GM12878 (cell line): ENCODE results near the gene RORB. TPM values are rescaled to one million over a fixed set of nuclear protein-coding genes. Genes with fewer than 3 reads are reported as not detected.

Experiments used
- ATAC-seq: fragments of 200-7000 bp; cut with Tn5 transposase; 3 replicates; pipeline ENCODE4 v1.9.1; 2020; ENCODE audit warnings: mild to moderate bottlenecking, moderate library complexity
- BruUV-seq: library from RNA; stranded (reverse); fragments of 400-500 nt; replicated peaks from 2 replicates; lab custom pipeline; 2021; lab: Mats Ljungman, UMichigan
- CTCF ChIA-PET: fragments of 300-600 bp; sonication (Branson Sonifier 250); formaldehyde crosslinking; extraction: SDS; loops from one replicate; lab custom pipeline; 2021; ENCODE audit warnings: inconsistent platforms; lab: Yijun Ruan, JAX
- POLR2A ChIA-PET: fragments of 350-600 bp; formaldehyde crosslinking; extraction: SDS; loops from one replicate; lab custom pipeline; 2021; ENCODE audit warnings: inconsistent platforms; lab: Charles Lee
- RAD21 ChIA-PET: fragments of 300-600 bp; sonication (Branson Sonifier 250); formaldehyde crosslinking; loops from one replicate; lab custom pipeline; 2023; ENCODE audit warnings: antibody characterized with exemption; ENCODE audit not compliant: unreplicated experiment; lab: Charles Lee
- SMC1A ChIA-PET: fragments of 300-600 bp; sonication (Branson Sonifier 250); formaldehyde crosslinking; loops from one replicate; lab custom pipeline; 2023; ENCODE audit not compliant: unreplicated experiment, uncharacterized antibody; lab: Charles Lee
- DNase-seq: peaks from one replicate; pipeline ENCODE4 v3.0.0-alpha.2; 2011; ENCODE audit warnings: low read depth, low spot score
- FAIRE-seq: peaks from 3 replicates; lab custom pipeline; 2011; peaks lifted over from hg19 to GRCh38; lab: Jason Lieb, UNC
- H2AFZ ChIP-seq: 2 replicates; pipeline ENCODE4 v1.6.0; 2011; ENCODE audit warnings: low read depth, low read length, control low read depth; ENCODE audit not compliant: control insufficient read depth
- H3K27ac ChIP-seq: 2 replicates; pipeline ENCODE4 v1.5.1; 2011; ENCODE audit warnings: control low read depth; ENCODE audit not compliant: control insufficient read depth, insufficient read depth
- H3K27me3 ChIP-seq, 2 experiments: replicated peaks in 1 of 2; 2 replicates each; pipeline versions ENCODE4 v1.6.0 to v1.6.1; 2011; ENCODE audit warnings: low read length in 1 of 2; ENCODE audit not compliant: control insufficient read depth in 2 of 2, insufficient read depth in 2 of 2
- H3K36me3 ChIP-seq, 2 experiments: 2 replicates each; pipeline ENCODE4 v1.5.1; 2011; ENCODE audit warnings: low read length in 1 of 2; ENCODE audit not compliant: control insufficient read depth in 2 of 2, insufficient read depth in 2 of 2
- H3K4me1 ChIP-seq: 2 replicates; pipeline ENCODE4 v1.6.1; 2011; ENCODE audit warnings: mild to moderate bottlenecking, low read length, moderate library complexity, mixed read lengths; ENCODE audit not compliant: control insufficient read depth, insufficient read depth
- H3K4me2 ChIP-seq: 2 replicates; pipeline ENCODE4 v1.6.0; 2011; ENCODE audit warnings: control low read depth; ENCODE audit not compliant: control insufficient read depth, insufficient read depth
- H3K4me3 ChIP-seq: fragments of 200-600 bp; sonication (generic); 2 replicates; pipeline ENCODE4 v1.5.1; 2016
- H3K79me2 ChIP-seq: 2 replicates; pipeline ENCODE4 v1.6.0; 2011; ENCODE audit warnings: low read length; ENCODE audit not compliant: control insufficient read depth, insufficient read depth
- H3K9ac ChIP-seq: 2 replicates; pipeline ENCODE4 v1.8.0; 2011; ENCODE audit warnings: low read length, control low read depth, mixed read lengths; ENCODE audit not compliant: control insufficient read depth, insufficient read depth
- H3K9me3 ChIP-seq: replicated peaks from 3 replicates; pipeline ENCODE4 v1.5.1; 2011; ENCODE audit warnings: mild to moderate bottlenecking, low read length; ENCODE audit not compliant: control insufficient read depth, insufficient read depth
- H4K20me1 ChIP-seq: 2 replicates; pipeline ENCODE4 v1.6.0; 2011; ENCODE audit not compliant: control insufficient read depth, insufficient read depth
- CBX5 ChIP-seq: sonication (generic); IDR thresholded peaks from 2 replicates; pipeline ENCODE4 v1.6.1; 2016; ENCODE audit warnings: low read depth, moderate library complexity, mild to moderate bottlenecking, inconsistent platforms
- POLR2A ChIP-seq: IDR thresholded peaks from 2 replicates; pipeline ENCODE4 v1.6.1; 2011; ENCODE audit warnings: low read depth, mild to moderate bottlenecking, low read length
- RELA ChIP-seq: fragments of 450-650 bp; IDR thresholded peaks from 2 replicates; pipeline ENCODE4 v1.8.0; 2014; ENCODE audit warnings: borderline replicate concordance; ENCODE audit not compliant: partially characterized antibody
- RUNX3 ChIP-seq: IDR thresholded peaks from 2 replicates; pipeline ENCODE4 v1.6.1; 2012; ENCODE audit warnings: low read length, inconsistent platforms
- YBX1 ChIP-seq: fragments of 450-650 bp; IDR thresholded peaks from 2 replicates; pipeline ENCODE4 v1.6.1; 2016; ENCODE audit warnings: antibody characterized with exemption
- WGBS: methylation state at CpG from one replicate; pipeline ENCODE4 v1.1.6; 2016; ENCODE audit warnings: low lambda C conversion rate; ENCODE audit not compliant: insufficient replicate concordance, insufficient coverage; ENCODE audit errors: missing lambda C conversion rate; 5-methylcytosine and 5-hydroxymethylcytosine counted together
- in situ Hi-C: fragments of 300-500 bp; cut with MboI; formaldehyde crosslinking; loops from 9 replicates; pipeline ENCODE4 v1.14.3; 2018; ENCODE audit warnings: mixed read lengths
- intact Hi-C: fragments of 100-400 bp; cut with micrococcal nuclease; formaldehyde crosslinking; loops from one replicate; pipeline ENCODE4 v1.14.2; 2022; ENCODE audit not compliant: unreplicated experiment
- polyA plus RNA-seq, 11 experiments: library from polyadenylated mRNA; depleted of rRNA in 4 of 11; unstranded in 6 of 11; stranded (reverse) in 5 of 11; fragments of >200 nt; fragmentation: Nextera tagmentation in 4 of 11; fragmentation: Illumina TruSeq in 1 of 11; extraction: Ambion mirVana in 4 of 11; extraction: Trizol in 1 of 11; gene quantifications; 1 replicate in 1 of 11; 2 replicates in 10 of 11; pipeline versions ENCODE4 v1.2.1 to v1.2.3, GENCODE V29; 2011 to 2016; ENCODE audit warnings: inconsistent platforms in 2 of 11, missing spikeins in 2 of 11, low read depth in 1 of 11
- total RNA-seq, 4 experiments: library from RNA; depleted of rRNA in 3 of 4; stranded (reverse); fragments of >200 nt in 3 of 4; fragmentation: Illumina TruSeq in 1 of 4; extraction: Trizol in 1 of 4; gene quantifications; 2 replicates each; pipeline versions ENCODE4 v1.2.1 to v1.2.3, GENCODE V29; 2013 to 2021
- TF ChIP-seq, protein P1 (sequence below): fragments of 150-350 bp; IDR thresholded peaks from 2 replicates; pipeline ENCODE4 v1.6.1; 2016; ENCODE audit warnings: low read depth, low read length

RORB gene
- total and polyA plus RNA-seq, 10 of the 15 experiments (the other 5 are each of a cell fraction or from before 2014, with no cell fraction given): under 0.01 to 0.01 TPM; not detected in 8

DNA sequence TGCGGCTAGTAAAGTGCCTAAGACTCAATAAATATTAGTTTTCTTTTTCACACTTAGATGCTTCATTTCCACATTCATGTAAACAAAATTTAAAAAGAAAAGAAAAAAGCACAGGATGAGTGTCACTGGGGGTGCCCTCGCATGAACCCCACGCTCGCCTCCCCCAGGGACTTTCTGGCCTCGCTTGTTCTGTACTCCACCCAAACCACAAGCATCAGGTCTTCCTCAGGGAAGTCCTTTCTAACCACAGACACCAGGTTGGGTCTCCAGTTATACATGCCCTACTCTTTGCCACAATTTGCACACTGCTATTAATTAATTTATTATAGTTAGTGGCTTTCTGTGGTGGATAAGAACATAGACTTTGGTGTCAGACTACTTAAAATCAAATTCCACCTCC lies 92.4 kb downstream of the RORB start:
- no TSS peak for BruUV-seq
- H3K79me2 ChIP-seq: no peaks in the 10 kb centered on the region
- H4K20me1 ChIP-seq: no peaks in the 10 kb centered on the region
- DNase-seq (no peak), ATAC-seq (peak; percentile 41; the same call in 2 of the 3 replicates), FAIRE-seq (no peak)
- ChIA-PET POLR2A (no interaction called here), RAD21 (no interaction called here), CTCF (no interaction called here), SMC1A (no interaction called here)
- H3K27me3 ChIP-seq: no peaks in the 10 kb centered on the region
- H3K4me3 ChIP-seq: no peak overlapping the region
- no peaks in the 10 kb centered on the region for H3K36me3 ChIP-seq
- intact Hi-C loops (no loop called here), in situ Hi-C loops (no loop called here)
- TF ChIP-seq, protein P1, sequence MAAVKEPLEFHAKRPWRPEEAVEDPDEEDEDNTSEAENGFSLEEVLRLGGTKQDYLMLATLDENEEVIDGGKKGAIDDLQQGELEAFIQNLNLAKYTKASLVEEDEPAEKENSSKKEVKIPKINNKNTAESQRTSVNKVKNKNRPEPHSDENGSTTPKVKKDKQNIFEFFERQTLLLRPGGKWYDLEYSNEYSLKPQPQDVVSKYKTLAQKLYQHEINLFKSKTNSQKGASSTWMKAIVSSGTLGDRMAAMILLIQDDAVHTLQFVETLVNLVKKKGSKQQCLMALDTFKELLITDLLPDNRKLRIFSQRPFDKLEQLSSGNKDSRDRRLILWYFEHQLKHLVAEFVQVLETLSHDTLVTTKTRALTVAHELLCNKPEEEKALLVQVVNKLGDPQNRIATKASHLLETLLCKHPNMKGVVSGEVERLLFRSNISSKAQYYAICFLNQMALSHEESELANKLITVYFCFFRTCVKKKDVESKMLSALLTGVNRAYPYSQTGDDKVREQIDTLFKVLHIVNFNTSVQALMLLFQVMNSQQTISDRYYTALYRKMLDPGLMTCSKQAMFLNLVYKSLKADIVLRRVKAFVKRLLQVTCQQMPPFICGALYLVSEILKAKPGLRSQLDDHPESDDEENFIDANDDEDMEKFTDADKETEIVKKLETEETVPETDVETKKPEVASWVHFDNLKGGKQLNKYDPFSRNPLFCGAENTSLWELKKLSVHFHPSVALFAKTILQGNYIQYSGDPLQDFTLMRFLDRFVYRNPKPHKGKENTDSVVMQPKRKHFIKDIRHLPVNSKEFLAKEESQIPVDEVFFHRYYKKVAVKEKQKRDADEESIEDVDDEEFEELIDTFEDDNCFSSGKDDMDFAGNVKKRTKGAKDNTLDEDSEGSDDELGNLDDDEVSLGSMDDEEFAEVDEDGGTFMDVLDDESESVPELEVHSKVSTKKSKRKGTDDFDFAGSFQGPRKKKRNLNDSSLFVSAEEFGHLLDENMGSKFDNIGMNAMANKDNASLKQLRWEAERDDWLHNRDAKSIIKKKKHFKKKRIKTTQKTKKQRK: no peak
- TF ChIP-seq RUNX3: peak; percentile 47
- TF ChIP-seq POLR2A: no peak
- no peak for TF ChIP-seq RELA
- no peak for TF ChIP-seq YBX1
- no peak for TF ChIP-seq CBX5
- no peak overlapping the region for H3K27ac ChIP-seq
- H3K9ac ChIP-seq: no peak overlapping the region
- H3K9me3 ChIP-seq: no peaks in the 10 kb centered on the region
- H3K4me2 ChIP-seq: no peak overlapping the region
- H2AFZ ChIP-seq: no peak overlapping the region
- H3K4me1 ChIP-seq: no peaks in the 10 kb centered on the region
- WGBS: 10% methylated on average over 5 of the region's 5 CpGs
